ENCODE data around the gene P2RY2. TPM values are rescaled to one million over a fixed set of nuclear protein-coding genes. Genes with fewer than 3 reads are reported as not detected.

Gene P2RY2
- total and polyA plus RNA-seq, 4 donors, result 0.10 to 0.99 (median 0.11) TPM; not detected in 1

DNA sequence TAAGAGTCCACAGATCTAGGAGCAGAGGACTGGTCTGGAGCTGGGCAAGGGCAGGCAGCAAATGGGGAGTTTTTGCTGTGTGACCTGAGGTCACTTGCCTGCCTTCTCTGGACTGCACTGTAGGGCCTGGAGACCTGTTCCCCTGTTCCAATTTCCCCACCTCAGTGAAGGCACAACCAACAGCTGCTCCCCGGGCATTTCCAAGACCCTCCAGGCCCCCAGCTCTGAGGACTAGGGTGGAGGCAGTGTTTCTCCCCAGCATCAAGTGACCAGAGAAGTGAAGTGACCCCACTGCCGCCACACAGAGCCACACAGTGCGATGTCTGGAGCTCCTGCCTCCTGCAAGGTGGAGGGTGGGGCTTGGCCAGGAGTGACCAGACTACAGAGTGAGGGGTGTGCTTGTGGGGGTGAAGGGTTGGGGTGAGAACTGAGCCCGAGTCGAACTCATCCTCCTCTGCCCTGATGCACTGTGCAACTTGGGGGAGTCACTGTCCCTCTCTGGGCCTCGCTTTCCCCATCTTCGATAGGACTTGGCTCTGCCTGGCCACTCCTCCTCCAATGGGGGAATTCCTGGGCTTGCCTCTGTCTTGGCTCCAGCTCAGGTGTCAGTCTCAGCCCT, 21.6 kb downstream of the P2RY2 start:
- DNase-seq (ENCODE audit: low read depth in 4 of 6, low spot score in 6 of 6), result no peak
- no peaks in the 10 kb centered on the region for H3K27me3 ChIP-seq (ENCODE audit: control insufficient read depth, insufficient read depth, low read length)
- H3K36me3 ChIP-seq (ENCODE audit: control insufficient read depth, insufficient read depth, low read length), result no peaks in the 10 kb centered on the region
- no peak overlapping the region for H3K27ac ChIP-seq (ENCODE audit: low read depth, low read length)
- 80% methylated on average over 4 of the region's 7 CpGs for WGBS (ENCODE audit: insufficient coverage)
- no peak overlapping the region for H3K4me3 ChIP-seq (ENCODE audit: low read depth, low read length)
- peaks cover 10% of the 10 kb centered on the region for H3K4me1 ChIP-seq (ENCODE audit: control insufficient read depth, insufficient read depth, low read length)
- H3K9me3 ChIP-seq (ENCODE audit: control insufficient read depth, insufficient read depth, low read length), result no peaks in the 10 kb centered on the region

DNA sequence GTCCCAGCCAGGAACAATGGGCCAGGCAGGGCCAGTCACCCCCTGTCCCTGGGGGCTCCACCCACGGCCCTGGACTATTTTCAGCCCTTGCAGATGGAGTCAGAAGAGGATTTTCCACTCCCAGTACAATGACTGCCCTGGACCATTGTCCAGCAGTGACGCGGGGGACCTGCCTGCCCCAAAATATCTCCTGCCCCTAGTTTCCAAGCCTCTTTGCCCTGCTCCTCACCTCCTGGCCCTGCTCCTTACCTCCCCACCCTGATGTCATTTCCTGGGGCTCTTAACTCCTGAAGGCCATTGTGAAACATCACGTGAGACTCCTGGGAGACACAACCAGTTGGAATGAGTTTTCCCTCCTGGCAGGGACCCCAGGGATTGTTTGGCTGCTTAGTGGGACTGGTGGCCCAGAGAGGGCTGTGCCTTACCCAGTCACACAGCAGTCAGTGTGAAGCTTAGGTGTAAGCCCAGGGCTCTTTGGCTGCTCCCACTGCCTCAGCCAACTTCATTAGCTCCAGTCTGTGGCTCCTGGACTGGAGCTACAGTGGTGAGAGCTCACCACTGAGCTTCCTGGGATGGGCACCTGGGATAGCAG, 22.2 kb downstream of the P2RY2 start:
- H3K36me3 ChIP-seq (ENCODE audit: control insufficient read depth, insufficient read depth, low read length), result no peaks in the 10 kb centered on the region
- H3K4me3 ChIP-seq (ENCODE audit: low read depth, low read length), result no peak overlapping the region
- 65% methylated on average over 4 of the region's 4 CpGs for WGBS (ENCODE audit: insufficient coverage)
- H3K27me3 ChIP-seq (ENCODE audit: control insufficient read depth, insufficient read depth, low read length), result no peaks in the 10 kb centered on the region
- no peaks in the 10 kb centered on the region for H3K9me3 ChIP-seq (ENCODE audit: control insufficient read depth, insufficient read depth, low read length)
- no peak for DNase-seq (ENCODE audit: low read depth in 4 of 6, low spot score in 6 of 6)
- H3K27ac ChIP-seq (ENCODE audit: low read depth, low read length), result no peak overlapping the region
- peaks cover 10% of the 10 kb centered on the region for H3K4me1 ChIP-seq (ENCODE audit: control insufficient read depth, insufficient read depth, low read length)

DNA sequence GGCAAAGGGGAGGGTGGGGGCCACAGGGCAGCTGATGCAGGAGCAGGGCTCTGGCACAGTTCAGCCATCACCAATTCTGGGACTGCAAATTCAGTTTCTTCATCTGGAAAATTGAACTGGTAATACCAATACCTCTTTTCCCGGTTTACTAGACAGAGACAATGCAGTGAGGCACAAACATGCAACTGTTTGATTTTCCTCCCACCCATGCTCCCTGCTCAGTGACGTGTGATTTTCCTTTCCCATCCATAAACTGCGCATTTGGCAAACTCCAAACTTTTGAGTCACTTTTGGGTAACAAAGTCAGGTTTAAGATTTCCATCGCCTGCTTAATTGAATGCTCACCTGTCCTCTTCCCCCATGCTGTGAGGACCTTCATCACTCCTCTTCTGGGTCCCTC, 23.2 kb downstream of the P2RY2 start:
- WGBS (ENCODE audit: insufficient coverage), result 92% methylated on average over 3 of the region's 4 CpGs

DNA sequence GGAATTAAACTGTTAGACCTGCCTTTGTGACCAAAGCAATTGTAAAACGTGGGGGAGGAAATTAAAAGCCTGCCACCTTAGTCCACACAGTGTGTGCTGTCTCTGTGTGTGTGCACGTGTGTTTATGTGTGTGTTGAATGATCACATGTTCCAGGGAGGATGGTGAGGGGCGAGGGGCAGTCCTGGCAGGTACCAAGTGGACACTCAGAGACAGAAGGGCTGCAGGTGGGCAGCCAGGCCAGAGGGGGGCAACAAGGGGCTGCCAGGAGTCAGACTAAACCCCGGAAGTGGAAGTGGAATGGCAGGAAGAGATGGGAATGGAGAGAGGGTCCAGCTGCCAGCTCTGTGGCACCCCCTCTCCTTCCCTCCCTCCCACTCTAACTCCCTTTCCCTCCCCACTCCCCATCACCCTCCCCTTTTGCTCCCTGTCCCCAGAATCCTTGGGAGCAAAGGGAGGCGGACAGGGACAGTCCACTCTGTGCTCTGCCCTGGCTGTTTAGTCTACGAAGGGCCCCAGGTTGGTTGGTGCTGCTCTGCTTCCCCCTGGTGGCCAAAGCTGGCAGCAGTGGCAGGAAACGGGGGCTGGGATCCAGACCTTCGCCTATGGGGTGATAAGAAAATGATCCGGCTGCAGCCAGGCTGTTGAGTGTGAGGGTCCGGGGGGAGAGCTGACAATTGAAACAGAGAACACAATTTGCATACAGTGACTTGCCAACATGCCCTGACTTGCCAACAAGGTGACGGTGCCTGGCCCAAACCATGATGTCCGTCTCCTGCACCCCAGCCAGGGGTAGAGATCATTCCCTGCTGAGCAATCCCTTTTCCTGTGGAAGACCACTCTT, 24.4 kb downstream of the P2RY2 start:
- no peaks in the 10 kb centered on the region for H3K9me3 ChIP-seq (ENCODE audit: control insufficient read depth, insufficient read depth, low read length)
- H3K27me3 ChIP-seq (ENCODE audit: control insufficient read depth, insufficient read depth, low read length), result no peaks in the 10 kb centered on the region
- H3K27ac ChIP-seq (ENCODE audit: low read depth, low read length), result no peak overlapping the region
- peak overlapping the region; percentile 24 for H3K4me3 ChIP-seq (ENCODE audit: low read depth, low read length)
- DNase-seq (ENCODE audit: low read depth in 4 of 6, low spot score in 6 of 6), result peak; percentile 24 to 88 (median 40)
- H3K4me1 ChIP-seq (ENCODE audit: control insufficient read depth, insufficient read depth, low read length), result peaks cover 10% of the 10 kb centered on the region
- no peaks in the 10 kb centered on the region for H3K36me3 ChIP-seq (ENCODE audit: control insufficient read depth, insufficient read depth, low read length)
- WGBS (ENCODE audit: insufficient coverage), result 28% methylated on average over 10 of the region's 12 CpGs

More for the DNA sequence above, 23.2 kb downstream of the P2RY2 start:
- H3K27ac ChIP-seq (ENCODE audit: low read depth, low read length), result no peak overlapping the region
- no peaks in the 10 kb centered on the region for H3K27me3 ChIP-seq (ENCODE audit: control insufficient read depth, insufficient read depth, low read length)
- no peak for DNase-seq (ENCODE audit: low read depth in 4 of 6, low spot score in 6 of 6)
- H3K4me3 ChIP-seq (ENCODE audit: low read depth, low read length), result no peak overlapping the region
- no peaks in the 10 kb centered on the region for H3K9me3 ChIP-seq (ENCODE audit: control insufficient read depth, insufficient read depth, low read length)
- peaks cover 10% of the 10 kb centered on the region for H3K4me1 ChIP-seq (ENCODE audit: control insufficient read depth, insufficient read depth, low read length)
- H3K36me3 ChIP-seq (ENCODE audit: control insufficient read depth, insufficient read depth, low read length), result no peaks in the 10 kb centered on the region

DNA sequence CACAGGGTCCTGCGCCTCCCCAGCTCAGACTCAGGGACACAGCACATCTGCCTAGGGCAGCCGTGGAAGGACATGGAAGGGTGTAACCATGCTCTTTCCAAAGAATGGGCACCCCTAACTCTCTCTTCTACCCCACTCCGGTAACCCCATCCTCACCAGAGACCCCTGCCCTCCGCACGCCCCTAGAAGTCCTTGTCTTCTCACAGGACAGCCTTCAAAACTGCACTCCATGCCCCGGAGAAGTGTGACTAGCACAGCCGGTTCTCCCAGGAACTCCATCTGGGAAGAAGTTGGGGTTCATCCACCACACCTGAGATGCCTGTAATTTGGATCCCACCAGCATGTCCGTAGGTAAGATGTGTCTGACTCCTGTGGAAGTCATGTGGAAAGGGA, 25.0 kb downstream of the P2RY2 start:
- H3K4me1 ChIP-seq (ENCODE audit: control insufficient read depth, insufficient read depth, low read length), result peaks cover 10% of the 10 kb centered on the region
- H3K27me3 ChIP-seq (ENCODE audit: control insufficient read depth, insufficient read depth, low read length), result no peaks in the 10 kb centered on the region
- H3K9me3 ChIP-seq (ENCODE audit: control insufficient read depth, insufficient read depth, low read length), result no peaks in the 10 kb centered on the region
- 86% methylated on average over 8 of the region's 8 CpGs for WGBS (ENCODE audit: insufficient coverage)
- H3K27ac ChIP-seq (ENCODE audit: low read depth, low read length), result no peak overlapping the region
- H3K36me3 ChIP-seq (ENCODE audit: control insufficient read depth, insufficient read depth, low read length), result no peaks in the 10 kb centered on the region
- no peak overlapping the region for H3K4me3 ChIP-seq (ENCODE audit: low read depth, low read length)
- DNase-seq (ENCODE audit: low read depth in 4 of 6, low spot score in 6 of 6), result no peak

DNA sequence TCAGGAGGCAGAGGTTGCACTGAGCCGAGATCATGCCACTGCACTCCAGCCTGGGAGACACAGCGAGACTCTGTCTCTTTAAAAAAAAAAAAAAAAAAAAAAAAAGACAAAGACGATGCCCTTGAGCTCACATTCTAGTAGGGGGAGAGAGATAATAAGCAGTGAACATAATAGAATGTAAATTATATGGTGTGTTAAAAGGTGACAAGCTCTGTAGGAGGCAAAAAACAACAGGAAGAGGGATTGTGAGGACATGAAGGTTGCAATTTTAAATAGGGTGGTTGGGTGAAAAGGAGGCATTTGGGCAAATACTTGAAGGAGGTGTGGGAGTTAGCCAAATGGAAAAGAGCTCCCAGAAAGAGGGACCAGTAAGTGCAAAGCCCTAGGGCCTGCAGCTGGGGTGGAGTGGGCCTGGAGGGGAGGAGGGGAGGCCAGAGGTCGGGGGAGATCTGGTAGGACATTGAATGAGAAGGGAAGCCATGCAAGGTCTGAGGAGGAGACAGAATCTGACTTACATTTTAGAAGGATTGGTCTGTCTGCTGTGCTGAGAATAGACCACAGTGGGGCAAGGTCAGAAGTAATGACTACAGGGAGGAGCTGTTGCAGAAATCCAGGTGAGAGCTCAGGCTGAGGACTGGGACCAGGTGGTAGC, 26.6 kb downstream of the P2RY2 start:
- Histone ChIP-seq H3K36me3 (ENCODE audit: control insufficient read depth, insufficient read depth, low read length) (no peaks in the 10 kb centered on the region), H3K9me3 (ENCODE audit: control insufficient read depth, insufficient read depth, low read length) (no peaks in the 10 kb centered on the region), H3K4me3 (ENCODE audit: low read depth, low read length) (no peak overlapping the region), H3K27ac (ENCODE audit: low read depth, low read length) (no peak overlapping the region), H3K27me3 (ENCODE audit: control insufficient read depth, insufficient read depth, low read length) (no peaks in the 10 kb centered on the region), H3K4me1 (ENCODE audit: control insufficient read depth, insufficient read depth, low read length) (peaks cover 10% of the 10 kb centered on the region)
- DNase-seq (ENCODE audit: low read depth in 4 of 6, low spot score in 6 of 6), result no peak
- WGBS (ENCODE audit: insufficient coverage), result 58% methylated on average over 1 of the region's 4 CpGs

DNA sequence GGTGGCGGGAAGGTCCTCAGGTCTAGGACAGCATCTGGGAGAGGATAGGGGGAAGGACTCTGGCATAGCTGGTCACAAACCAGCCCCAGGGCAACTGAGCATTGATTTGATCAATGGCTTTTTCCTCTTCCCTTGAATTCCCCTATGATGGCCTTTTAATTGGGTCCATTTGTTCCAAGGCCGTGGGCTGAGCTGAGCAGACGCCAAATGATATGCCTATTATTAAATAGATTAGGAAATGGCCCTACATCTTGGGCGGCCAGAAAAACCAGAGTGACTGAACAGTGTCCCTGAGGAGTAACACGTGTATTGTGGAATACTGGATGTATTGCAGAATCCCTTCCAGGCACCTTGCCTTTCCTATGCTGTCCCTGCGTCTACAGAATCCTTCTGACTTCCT, 27.4 kb downstream of the P2RY2 start:
- H3K4me1 ChIP-seq (ENCODE audit: control insufficient read depth, insufficient read depth, low read length), result peaks cover 10% of the 10 kb centered on the region
- no peaks in the 10 kb centered on the region for H3K9me3 ChIP-seq (ENCODE audit: control insufficient read depth, insufficient read depth, low read length)
- H3K27me3 ChIP-seq (ENCODE audit: control insufficient read depth, insufficient read depth, low read length), result no peaks in the 10 kb centered on the region
- no peak overlapping the region for H3K27ac ChIP-seq (ENCODE audit: low read depth, low read length)
- DNase-seq (ENCODE audit: low read depth in 4 of 6, low spot score in 6 of 6), result no peak
- no peaks in the 10 kb centered on the region for H3K36me3 ChIP-seq (ENCODE audit: control insufficient read depth, insufficient read depth, low read length)
- H3K4me3 ChIP-seq (ENCODE audit: low read depth, low read length), result no peak overlapping the region
- 69% methylated on average over 4 of the region's 6 CpGs for WGBS (ENCODE audit: insufficient coverage)

DNA sequence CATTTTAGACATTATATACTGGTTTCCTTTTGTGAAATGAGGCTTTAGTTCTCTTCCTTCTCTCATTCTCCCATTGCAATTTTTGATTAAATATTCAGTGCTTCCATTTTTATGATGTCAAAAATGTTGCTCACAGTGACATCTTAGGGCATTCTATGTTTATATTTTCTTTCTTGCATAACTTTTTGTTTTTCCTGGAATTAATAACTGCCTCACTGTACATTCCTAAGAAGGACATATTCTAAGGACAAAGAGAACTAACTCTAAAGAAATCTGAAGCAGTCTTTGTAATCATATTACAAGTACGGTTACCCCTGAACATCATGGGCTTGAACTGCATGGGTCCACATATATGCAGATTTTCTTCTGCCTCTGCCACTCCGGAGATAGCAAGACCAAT, 28.2 kb downstream of the P2RY2 start:
- no peaks in the 10 kb centered on the region for H3K9me3 ChIP-seq (ENCODE audit: control insufficient read depth, insufficient read depth, low read length)
- WGBS (ENCODE audit: insufficient coverage), result no CpG with 5 or more reads among the region's 2 CpGs
- H3K4me3 ChIP-seq (ENCODE audit: low read depth, low read length), result no peak overlapping the region
- H3K4me1 ChIP-seq (ENCODE audit: control insufficient read depth, insufficient read depth, low read length), result peaks cover 10% of the 10 kb centered on the region
- H3K27ac ChIP-seq (ENCODE audit: low read depth, low read length), result no peak overlapping the region
- no peaks in the 10 kb centered on the region for H3K27me3 ChIP-seq (ENCODE audit: control insufficient read depth, insufficient read depth, low read length)
- DNase-seq (ENCODE audit: low read depth in 4 of 6, low spot score in 6 of 6), result no peak
- no peaks in the 10 kb centered on the region for H3K36me3 ChIP-seq (ENCODE audit: control insufficient read depth, insufficient read depth, low read length)

DNA sequence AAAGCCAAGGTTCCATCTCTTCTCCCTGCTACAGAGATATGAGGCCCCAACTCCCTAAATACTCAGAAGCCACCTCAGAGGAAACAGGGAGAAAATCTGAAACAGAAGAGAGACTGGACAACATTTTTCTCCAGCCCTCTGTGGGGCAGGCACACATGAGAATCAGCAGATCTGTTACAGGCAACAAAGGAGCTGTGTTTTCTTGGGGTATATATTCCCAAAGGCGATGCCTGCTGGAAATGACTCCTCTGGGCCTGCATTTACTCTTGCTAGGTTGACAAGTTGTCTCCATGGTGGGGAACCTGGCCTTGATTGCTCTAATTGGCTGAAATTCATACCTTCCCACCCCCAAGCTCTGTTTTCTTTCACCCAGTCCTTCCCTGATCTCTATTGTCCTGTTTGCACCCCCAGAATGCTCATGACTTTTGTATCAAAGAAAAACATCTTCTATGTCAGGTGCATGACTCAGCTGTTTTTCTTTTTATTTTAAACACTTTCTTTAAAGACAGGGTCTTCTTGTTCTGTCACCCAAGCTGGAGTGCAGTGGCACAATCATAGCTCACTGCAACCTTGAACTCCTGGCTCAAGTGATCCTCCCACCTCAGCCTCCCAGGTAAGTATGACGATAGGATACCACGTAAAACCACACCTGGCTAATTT, 30.6 kb downstream of the P2RY2 start:
- Histone ChIP-seq H3K27ac (ENCODE audit: low read depth, low read length) (no peak overlapping the region), H3K27me3 (ENCODE audit: control insufficient read depth, insufficient read depth, low read length) (no peaks in the 10 kb centered on the region), H3K4me1 (ENCODE audit: control insufficient read depth, insufficient read depth, low read length) (no peaks in the 10 kb centered on the region), H3K4me3 (ENCODE audit: low read depth, low read length) (no peak overlapping the region), H3K36me3 (ENCODE audit: control insufficient read depth, insufficient read depth, low read length) (no peaks in the 10 kb centered on the region), H3K9me3 (ENCODE audit: control insufficient read depth, insufficient read depth, low read length) (no peaks in the 10 kb centered on the region)
- WGBS (ENCODE audit: insufficient coverage), result 93% methylated on average over 3 of the region's 3 CpGs
- no peak for DNase-seq (ENCODE audit: low read depth in 4 of 6, low spot score in 6 of 6)
